ENCODE measurements around the gene SV2A.
"Not testable (repeated sequence)": the region's sequence is repeated elsewhere in the genome, so short reads cannot be mapped to it uniquely, and the experiment has no call there.

- TF ChIP-seq CTCF (conservative IDR thresholded peaks at IDR 0.05; ENCODE audit: low read depth, low read length); EZH2 (IDR thresholded peaks at IDR 0.05; ENCODE audit: borderline replicate concordance, low read depth, low read length, poor library complexity, severe bottlenecking): not testable (repeated sequence)
Measured at GRCh38 chr1:149938668-149939003, 21.0 kb upstream of the SV2A start.
